Astrocyte (in vitro differentiated cells and primary cell): ENCODE data around the gene LGMN.

Experiments
- EZH2 ChIP-seq: IDR thresholded peaks from 2 replicates; pipeline ENCODE4 v1.6.1; 2012; ENCODE audit warnings: mild to moderate bottlenecking, low read length, inconsistent platforms; ENCODE audit not compliant: insufficient read depth
- TF ChIP-seq, protein P1 (sequence below): IDR thresholded peaks from 2 replicates; pipeline ENCODE4 v1.5.1; 2011; ENCODE audit warnings: low read depth, mild to moderate bottlenecking, inconsistent platforms, low read length, moderate library complexity; ENCODE audit not compliant: insufficient read depth

DNA sequence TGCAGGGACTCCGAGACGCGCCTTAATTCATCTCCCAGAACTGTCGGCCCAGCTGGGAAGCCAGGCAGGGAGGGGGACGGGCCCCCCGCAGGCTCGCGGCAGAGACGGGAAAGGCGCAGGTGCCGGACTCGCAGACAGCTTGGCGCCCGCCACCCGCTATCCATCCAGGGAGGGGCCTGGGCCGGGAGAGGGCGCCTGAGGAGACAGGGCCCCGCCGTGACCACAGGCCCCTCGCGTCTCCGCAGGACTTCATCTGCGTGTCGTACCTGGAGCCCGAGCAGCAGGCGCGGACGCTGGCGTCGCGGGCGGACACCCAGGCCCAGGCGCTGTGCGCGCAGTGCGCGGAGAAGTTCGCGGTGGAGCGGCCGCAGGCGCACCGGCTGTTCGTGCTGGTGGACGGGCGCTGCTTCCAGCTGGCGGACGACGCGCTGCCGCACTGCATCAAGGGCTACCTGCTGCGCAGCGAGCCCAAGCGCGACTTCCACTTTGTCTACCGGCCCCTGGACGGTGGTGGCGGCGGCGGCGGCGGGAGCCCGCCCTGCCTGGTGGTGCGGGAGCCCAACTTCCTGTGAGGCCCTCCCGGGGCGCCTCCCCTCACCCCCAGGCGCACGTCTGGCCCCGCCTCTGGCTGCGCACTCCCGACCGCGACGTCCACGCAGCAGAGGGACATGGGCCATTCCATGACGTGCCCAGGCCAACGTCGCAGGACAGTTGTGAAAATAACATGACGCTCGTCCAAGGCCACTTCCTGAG, 60.6 kb downstream of the LGMN start:
- TF ChIP-seq, protein P1, sequence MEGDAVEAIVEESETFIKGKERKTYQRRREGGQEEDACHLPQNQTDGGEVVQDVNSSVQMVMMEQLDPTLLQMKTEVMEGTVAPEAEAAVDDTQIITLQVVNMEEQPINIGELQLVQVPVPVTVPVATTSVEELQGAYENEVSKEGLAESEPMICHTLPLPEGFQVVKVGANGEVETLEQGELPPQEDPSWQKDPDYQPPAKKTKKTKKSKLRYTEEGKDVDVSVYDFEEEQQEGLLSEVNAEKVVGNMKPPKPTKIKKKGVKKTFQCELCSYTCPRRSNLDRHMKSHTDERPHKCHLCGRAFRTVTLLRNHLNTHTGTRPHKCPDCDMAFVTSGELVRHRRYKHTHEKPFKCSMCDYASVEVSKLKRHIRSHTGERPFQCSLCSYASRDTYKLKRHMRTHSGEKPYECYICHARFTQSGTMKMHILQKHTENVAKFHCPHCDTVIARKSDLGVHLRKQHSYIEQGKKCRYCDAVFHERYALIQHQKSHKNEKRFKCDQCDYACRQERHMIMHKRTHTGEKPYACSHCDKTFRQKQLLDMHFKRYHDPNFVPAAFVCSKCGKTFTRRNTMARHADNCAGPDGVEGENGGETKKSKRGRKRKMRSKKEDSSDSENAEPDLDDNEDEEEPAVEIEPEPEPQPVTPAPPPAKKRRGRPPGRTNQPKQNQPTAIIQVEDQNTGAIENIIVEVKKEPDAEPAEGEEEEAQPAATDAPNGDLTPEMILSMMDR, result no peak
- TF ChIP-seq EZH2, result no peak
